Pancreas (tissue), 10 donors: Measurements from ENCODE around the gene DHRS9. TPM values are rescaled to one million over a fixed set of nuclear protein-coding genes. Genes with fewer than 3 reads are reported as not detected.

Experiments
- ATAC-seq, 4 donors: fragments of 200-7000 bp; cut with Tn5 transposase; one replicate each; pipeline versions ENCODE4 v1.8.0 to v1.9.1; 2020; ENCODE audit warnings: mild to moderate bottlenecking in 4 of 4, moderate library complexity in 4 of 4
- DNase-seq, 6 donors: peaks; one replicate each; pipeline ENCODE4 v3.0.0-alpha.2; 2020
- FAIRE-seq: peaks from 2 replicates; lab custom pipeline; 2012; peaks lifted over from hg19 to GRCh38; lab: Jason Lieb, UNC
- H3K27ac ChIP-seq, 4 donors: fragments of 200-600 bp; sonication (generic); 1 replicate in 3 of 4; 2 replicates in 1 of 4; pipeline versions ENCODE4 v1.5.0 to v1.8.0; 2020
- H3K27me3 ChIP-seq, 4 donors: fragments of 200-600 bp; one replicate each; pipeline ENCODE4 v1.8.0; 2021
- H3K36me3 ChIP-seq, 3 donors: fragments of 200-600 bp; sonication (generic) in 1 of 3; one replicate each; pipeline versions ENCODE4 v1.5.0 to v1.8.0; 2020 to 2021
- H3K4me1 ChIP-seq, 3 donors: fragments of 200-600 bp; one replicate each; pipeline ENCODE4 v1.8.0; 2021
- H3K4me3 ChIP-seq, 4 donors: fragments of 200-600 bp; sonication (generic) in 2 of 4; one replicate each; pipeline versions ENCODE4 v1.5.0 to v1.8.0; 2020 to 2021
- H3K9me3 ChIP-seq, 4 donors: fragments of 200-600 bp; one replicate each; pipeline ENCODE4 v1.8.0; 2021
- CTCF ChIP-seq, 4 donors: fragments of 200-600 bp; sonication (generic) in 3 of 4; IDR thresholded peaks; one replicate each; pipeline versions ENCODE4 v1.5.0 to v1.8.0; 2021; ENCODE audit warnings: antibody characterized with exemption in 4 of 4
- WGBS, 2 donors: extraction: QIAGEN DNeasy Blood & Tissue Kit; methylation state at CpG; one replicate each; pipeline ENCODE4 v1.1.7; 2013; 5-methylcytosine and 5-hydroxymethylcytosine counted together
- intact Hi-C, 3 donors: fragments of 100-400 bp; cut with DNase I; formaldehyde crosslinking; loops; one replicate each; pipeline versions ENCODE4 v1.11.1 to v1.14.2; 2022
- polyA plus RNA-seq, 2 donors: library from polyadenylated mRNA; stranded (reverse); fragments of 200-250 nt; gene quantifications; one replicate each; pipeline ENCODE4 v1.2.3, GENCODE V29; 2013
- total RNA-seq, 6 donors: library from RNA; stranded (reverse); fragmentation: NEBNext Ultra II Directional in 4 of 6; extraction: Animal tissue kit (Norgen Biotek cat#: 25700) in 4 of 6; gene quantifications; one replicate each; pipeline versions ENCODE4 v1.2.1 to v1.2.4, GENCODE V29; 2021 to 2023
- donor health status: healthy with polysubstance abuse.
- donor health status: DM: no; HTN: no; CAD: no; lungs with moderate emphysema.
- donor health status: DM: no; HTN: no; CAD: no.
- donor health status: control.
- donor health status: control.
- donor health status: Bipolar disorder and iron deficiency.
- donor health status: DM: yes; HTN: yes; CAD: no.
- donor health status: DM: no; HTN: no; CAD: no.
- donor health status: DM: no; HTN: no; CAD: no.
- donor health status: DM: yes; HTN: yes; CAD: no.

The DHRS9 gene
- total and polyA plus RNA-seq, 8 donors: 0.12 to 3.4 (median 0.40) TPM; not detected in 1

DNA sequence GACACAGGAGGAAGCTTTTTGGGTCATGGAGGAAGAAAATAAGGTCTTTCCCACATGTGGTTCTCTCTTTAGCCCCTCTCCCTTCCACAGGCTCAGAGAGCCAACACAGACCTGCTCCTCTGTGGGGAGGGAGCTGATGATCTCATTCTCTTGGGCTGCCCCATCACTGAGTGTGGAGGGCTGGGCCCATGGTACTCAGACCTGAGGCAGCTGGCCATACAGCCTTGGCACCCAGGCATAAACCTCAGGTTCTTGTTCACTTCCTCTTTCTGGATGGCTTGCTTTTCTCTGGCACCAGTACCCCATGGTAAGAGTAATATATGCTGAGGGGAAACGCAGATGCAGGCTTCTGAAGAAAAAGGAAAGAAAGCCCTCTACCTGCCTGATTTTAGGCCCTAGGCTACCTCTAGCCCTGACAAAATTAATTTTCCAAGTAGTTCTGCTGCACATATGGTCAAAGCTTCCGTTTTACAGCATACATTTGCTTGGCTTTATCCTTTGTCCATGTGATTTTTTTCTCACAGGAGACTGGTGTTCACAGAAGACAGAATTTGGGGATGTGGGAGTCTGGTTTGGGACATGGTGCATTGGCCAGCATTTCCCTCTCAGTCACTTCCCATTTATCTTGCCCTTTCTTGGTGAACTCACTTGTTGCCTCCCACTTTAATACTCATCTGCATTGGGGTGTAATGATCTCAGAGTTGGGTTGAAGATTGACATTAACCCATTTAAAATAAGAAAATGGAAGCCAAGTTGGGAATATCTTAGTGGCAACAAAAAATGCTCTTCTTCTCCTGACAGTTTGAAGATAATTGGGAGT lies 11.1 kb downstream of the DHRS9 start:
- Histone ChIP-seq H3K4me1 (no peaks in the 10 kb centered on the region), H3K27me3 (no peaks in the 10 kb centered on the region), H3K36me3 (no peaks in the 10 kb centered on the region), H3K27ac (no peak overlapping the region), H3K4me3 (no peak overlapping the region), H3K9me3 (no peaks in the 10 kb centered on the region)
- DNase-seq (no peak), ATAC-seq (peak in 2 of 4 donors; percentile 45 to 51), FAIRE-seq (no peak)
- WGBS, 2 donors: 75 to 86% methylated on average over 2 of the region's 2 CpGs
- intact Hi-C loops: no loop called here
- no peak for TF ChIP-seq CTCF (IDR thresholded peaks at IDR 0.05)

GRCh38 chr2:169081551-169081950 lies 12.2 kb downstream of the DHRS9 start:
- no peak for ATAC-seq
- DNase-seq: no peak
- no peak overlapping the region for H3K27ac ChIP-seq
- no peaks in the 10 kb centered on the region for H3K36me3 ChIP-seq
- no peaks in the 10 kb centered on the region for H3K4me1 ChIP-seq
- TF ChIP-seq CTCF (IDR thresholded peaks at IDR 0.05): no peak
- intact Hi-C loops: no loop called here
- FAIRE-seq: no peak
- no peaks in the 10 kb centered on the region for H3K9me3 ChIP-seq
- 60 to 61% methylated on average over 5 of the region's 5 CpGs for WGBS, 2 donors
- H3K27me3 ChIP-seq: no peaks in the 10 kb centered on the region
- H3K4me3 ChIP-seq: no peak overlapping the region

GRCh38 chr2:169082995-169083394 lies 13.6 kb downstream of the DHRS9 start:
- FAIRE-seq (no peak), ATAC-seq (peak in 1 of 4 donors; percentile 25), DNase-seq (no peak)
- Histone ChIP-seq H3K9me3 (no peaks in the 10 kb centered on the region), H3K4me3 (no peak overlapping the region), H3K27ac (no peak overlapping the region), H3K27me3 (no peaks in the 10 kb centered on the region), H3K36me3 (no peaks in the 10 kb centered on the region), H3K4me1 (no peaks in the 10 kb centered on the region)
- intact Hi-C loops: no loop called here
- 67 to 80% methylated on average over 4 of the region's 4 CpGs for WGBS, 2 donors
- no peak for TF ChIP-seq CTCF (IDR thresholded peaks at IDR 0.05)

DNA sequence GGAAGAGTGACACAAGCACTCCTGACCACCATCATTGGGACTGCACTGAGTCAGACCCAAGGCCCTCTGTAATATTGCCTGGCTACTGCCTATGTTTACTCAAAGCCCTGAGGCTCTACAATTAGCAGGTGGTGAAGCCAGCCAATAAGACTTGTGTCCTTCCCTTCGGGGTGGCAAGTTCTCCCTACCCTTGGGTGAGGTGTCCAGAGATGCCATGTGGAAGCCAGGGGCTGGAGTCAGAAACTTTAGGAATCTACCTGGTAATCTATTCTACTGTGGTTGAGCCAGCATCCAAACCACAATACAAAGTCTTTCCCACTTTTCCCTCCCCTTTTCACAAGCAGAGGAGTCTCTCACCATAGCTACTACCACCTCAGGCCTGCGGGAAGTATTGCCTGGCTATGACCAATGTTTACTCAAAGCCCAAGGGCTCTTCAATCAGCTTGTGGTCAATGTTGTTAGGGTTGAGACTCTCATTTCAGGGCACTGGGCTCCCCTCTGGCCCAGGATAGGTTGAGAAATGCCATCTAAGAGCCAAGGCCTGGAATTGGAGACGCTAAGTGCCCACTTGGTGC lies 17.6 kb downstream of the DHRS9 start:
- H3K27ac ChIP-seq: no peak overlapping the region
- H3K36me3 ChIP-seq: no peaks in the 10 kb centered on the region
- FAIRE-seq (no peak), DNase-seq (no peak), ATAC-seq (no peak)
- no peaks in the 10 kb centered on the region for H3K9me3 ChIP-seq
- intact Hi-C loops: no loop called here
- peaks cover 0 to 2% (median 0%) of the 10 kb centered on the region in 3 donors for H3K4me1 ChIP-seq
- WGBS, 2 donors: 80 to 81% methylated on average over 3 of the region's 3 CpGs
- TF ChIP-seq CTCF (IDR thresholded peaks at IDR 0.05): no peak
- H3K4me3 ChIP-seq: no peak overlapping the region
- H3K27me3 ChIP-seq: no peaks in the 10 kb centered on the region
